BJ (cell line): ENCODE data around the gene OSGEPL1. TPM values are rescaled to one million over a fixed set of nuclear protein-coding genes. Genes with fewer than 3 reads are reported as not detected.
"Not testable (repeated sequence)": the region's sequence is repeated elsewhere in the genome, so short reads cannot be mapped to it uniquely, and the experiment has no call there.

Experiments
- CTCF ChIA-PET: fragments of 350-600 bp; formaldehyde crosslinking; extraction: SDS; loops from one replicate; lab custom pipeline; 2021; ENCODE audit warnings: antibody characterized with exemption, inconsistent platforms; lab: Yijun Ruan, JAX
- POLR2A ChIA-PET: fragments of 300-600 bp; sonication (Branson Sonifier 250); formaldehyde crosslinking; extraction: SDS; loops from one replicate; lab custom pipeline; 2021; ENCODE audit warnings: antibody characterized with exemption; lab: Charles Lee
- DNase-seq: peaks from one replicate; pipeline ENCODE4 v3.0.0-alpha.2; 2011; ENCODE audit warnings: low read depth
- H3K27me3 ChIP-seq: 2 replicates; pipeline ENCODE4 v1.6.0; 2011; ENCODE audit warnings: low read length; ENCODE audit not compliant: control insufficient read depth, insufficient read depth
- H3K36me3 ChIP-seq: 2 replicates; pipeline ENCODE4 v1.5.1; 2011; ENCODE audit warnings: low read length; ENCODE audit not compliant: control insufficient read depth, insufficient read depth
- H3K4me3 ChIP-seq: 2 replicates; pipeline ENCODE4 v1.5.1; 2011; ENCODE audit warnings: low read depth, mild to moderate bottlenecking, control low read depth, low read length
- CTCF ChIP-seq: IDR thresholded peaks from 2 replicates; pipeline ENCODE4 v1.5.1; 2011; ENCODE audit warnings: low read depth, mild to moderate bottlenecking, control low read depth, inconsistent platforms, low read length, moderate library complexity; ENCODE audit not compliant: insufficient read depth
- polyA plus RNA-seq: library from polyadenylated mRNA; depleted of rRNA; stranded (reverse); fragments of >200 nt; gene quantifications from 2 replicates; pipeline ENCODE4 v1.2.3, GENCODE V29; 2011

Gene OSGEPL1
- polyA plus RNA-seq, 1 experiment: 3.2 TPM

GRCh38 chr2:189719571-189719970 is 43.0 kb downstream of the OSGEPL1 start:
- ChIA-PET POLR2A (no interaction called here), CTCF (no interaction called here)
- Histone ChIP-seq H3K4me3 (no peak overlapping the region), H3K27me3 (no peaks in the 10 kb centered on the region), H3K36me3 (no peaks in the 10 kb centered on the region)
- TF ChIP-seq CTCF: no peak
- no peak for DNase-seq

GRCh38 chr2:189717593-189717992 is 45.0 kb downstream of the OSGEPL1 start:
- not testable (repeated sequence) for DNase-seq

GRCh38 chr2:189709501-189710221 is 52.9 kb downstream of the OSGEPL1 start:
- peaks cover 1% of the 10 kb centered on the region; the same call in 1 of the 2 replicates for H3K36me3 ChIP-seq
- no peaks in the 10 kb centered on the region for H3K27me3 ChIP-seq
- TF ChIP-seq CTCF: no peak
- CTCF ChIA-PET: interaction anchor here (1.3 to 1.4 kb wide), 3 partner anchors 11 to 38 kb away, joined by 4 read pairs; no protein-coding TSS in a partner anchor
- no peak overlapping the region for H3K4me3 ChIP-seq
- no peak for DNase-seq
- POLR2A ChIA-PET: no interaction called here

More at GRCh38 chr2:189717593-189717992, 45.0 kb downstream of the OSGEPL1 start:
- H3K36me3 ChIP-seq, POLR2A ChIA-PET, H3K4me3 ChIP-seq, CTCF ChIA-PET, H3K27me3 ChIP-seq: not testable (repeated sequence)

GRCh38 chr2:189702071-189702470 is 60.5 kb downstream of the OSGEPL1 start:
- Histone ChIP-seq H3K4me3 (no peak overlapping the region), H3K27me3 (no peaks in the 10 kb centered on the region), H3K36me3 (no peaks in the 10 kb centered on the region)
- no peak for TF ChIP-seq CTCF
- ChIA-PET POLR2A (no interaction called here), CTCF (interaction anchor here (1.8 to 5.3 kb wide), 2 partner anchors 27 to 41 kb away, joined by 7 to 31 read pairs; partner anchors contain the start of genes ANKAR and ASNSD1)
- DNase-seq: no peak

GRCh38 chr2:189700681-189701080 is 61.9 kb downstream of the OSGEPL1 start:
- no peak for DNase-seq
- Histone ChIP-seq H3K36me3 (no peaks in the 10 kb centered on the region), H3K27me3 (no peaks in the 10 kb centered on the region), H3K4me3 (no peak overlapping the region)
- ChIA-PET POLR2A (no interaction called here), CTCF (interaction anchor here (1.1 to 5.3 kb wide), 2 partner anchors 26 to 40 kb away, joined by 3 to 31 read pairs; partner anchors contain the start of genes ANKAR and ASNSD1)
- TF ChIP-seq CTCF: no peak
